Measurements from ENCODE around the gene RNF169.

The RNF169 gene

GRCh38 chr11:74707602-74708510 lies 40.8 kb upstream of the RNF169 start:
- Histone ChIP-seq H3K4me1 (ENCODE audit: low read length) (no peaks in the 10 kb centered on the region), H3K9me3 (replicated peaks; ENCODE audit: insufficient read depth, low read length) (no peaks in the 10 kb centered on the region), H3K4me3 (ENCODE audit: low read length) (no peak overlapping the region), H2AFZ (ENCODE audit: low read length) (no peak overlapping the region), H3K27ac (ENCODE audit: low read length) (no peak overlapping the region), H4K20me1 (ENCODE audit: insufficient read depth, low read length) (no peaks in the 10 kb centered on the region), H3K79me2 (ENCODE audit: low read length) (no peaks in the 10 kb centered on the region), H3K9me2 (replicated peaks; ENCODE audit: insufficient read depth, low read length) (no peaks in the 10 kb centered on the region), H3K27me3 (replicated peaks; ENCODE audit: insufficient read depth, low read length) (no peaks in the 10 kb centered on the region), H3F3A (ENCODE audit: insufficient read depth, low read length) (no peaks in the 10 kb centered on the region), H3K36me3 (replicated peaks; ENCODE audit: insufficient read depth, low read length) (no peaks in the 10 kb centered on the region), H3K9ac (ENCODE audit: low read length) (no peak overlapping the region), H3K4me2 (ENCODE audit: low read depth, low read length) (no peak overlapping the region)
- TF ChIP-seq EZH2 (optimal IDR thresholded peaks at IDR 0.05; ENCODE audit: low read depth, low read length) (no peak), EZH2phosphoT487 (IDR thresholded peaks at IDR 0.05; ENCODE audit: low read length) (no peak), CTCF (IDR thresholded peaks at IDR 0.05; ENCODE audit: low read length) (no peak)
- DNase-seq = no peak

GRCh38 chr11:74709175-74709574 lies 39.5 kb upstream of the RNF169 start:
- Histone ChIP-seq H3K9me2 (replicated peaks; ENCODE audit: insufficient read depth, low read length) (no peaks in the 10 kb centered on the region), H3F3A (ENCODE audit: insufficient read depth, low read length) (no peaks in the 10 kb centered on the region), H3K27ac (ENCODE audit: low read length) (no peak overlapping the region), H2AFZ (ENCODE audit: low read length) (no peak overlapping the region), H3K4me1 (ENCODE audit: low read length) (no peaks in the 10 kb centered on the region), H3K79me2 (ENCODE audit: low read length) (no peaks in the 10 kb centered on the region), H3K4me3 (ENCODE audit: low read length) (no peak overlapping the region), H3K9ac (ENCODE audit: low read length) (no peak overlapping the region), H3K27me3 (replicated peaks; ENCODE audit: insufficient read depth, low read length) (no peaks in the 10 kb centered on the region), H3K9me3 (replicated peaks; ENCODE audit: insufficient read depth, low read length) (no peaks in the 10 kb centered on the region), H3K4me2 (ENCODE audit: low read depth, low read length) (no peak overlapping the region), H4K20me1 (ENCODE audit: insufficient read depth, low read length) (no peaks in the 10 kb centered on the region), H3K36me3 (replicated peaks; ENCODE audit: insufficient read depth, low read length) (no peaks in the 10 kb centered on the region)
- TF ChIP-seq EZH2 (optimal IDR thresholded peaks at IDR 0.05; ENCODE audit: low read depth, low read length) (no peak), CTCF (IDR thresholded peaks at IDR 0.05; ENCODE audit: low read length) (no peak), EZH2phosphoT487 (IDR thresholded peaks at IDR 0.05; ENCODE audit: low read length) (no peak)
- DNase-seq = no peak

GRCh38 chr11:74710281-74710938 lies 38.2 kb upstream of the RNF169 start:
- TF ChIP-seq CTCF (IDR thresholded peaks at IDR 0.05; ENCODE audit: low read length) (no peak), EZH2phosphoT487 (IDR thresholded peaks at IDR 0.05; ENCODE audit: low read length) (no peak), EZH2 (optimal IDR thresholded peaks at IDR 0.05; ENCODE audit: low read depth, low read length) (no peak)
- no peaks in the 10 kb centered on the region for H3K9me3 ChIP-seq (replicated peaks; ENCODE audit: insufficient read depth, low read length)
- no peaks in the 10 kb centered on the region for H4K20me1 ChIP-seq (ENCODE audit: insufficient read depth, low read length)
- H3K9me2 ChIP-seq (replicated peaks; ENCODE audit: insufficient read depth, low read length) = no peaks in the 10 kb centered on the region
- H3K9ac ChIP-seq (ENCODE audit: low read length) = no peak overlapping the region
- no peaks in the 10 kb centered on the region for H3K27me3 ChIP-seq (replicated peaks; ENCODE audit: insufficient read depth, low read length)
- no peaks in the 10 kb centered on the region for H3K4me1 ChIP-seq (ENCODE audit: low read length)
- no peak for DNase-seq
- no peak overlapping the region for H3K27ac ChIP-seq (ENCODE audit: low read length)
- no peak overlapping the region for H3K4me3 ChIP-seq (ENCODE audit: low read length)
- H3K36me3 ChIP-seq (replicated peaks; ENCODE audit: insufficient read depth, low read length) = no peaks in the 10 kb centered on the region
- no peak overlapping the region for H2AFZ ChIP-seq (ENCODE audit: low read length)
- H3K79me2 ChIP-seq (ENCODE audit: low read length) = no peaks in the 10 kb centered on the region
- H3F3A ChIP-seq (ENCODE audit: insufficient read depth, low read length) = no peaks in the 10 kb centered on the region
- H3K4me2 ChIP-seq (ENCODE audit: low read depth, low read length) = no peak overlapping the region

Data from MM.1S (cell line).